ENCODE measurements around the gene ZGRF1.
A peak's percentile ranks its signal among the peaks of the same experiment; 100 is the strongest.
"Not testable (repeated sequence)": the region's sequence is repeated elsewhere in the genome, so short reads cannot be mapped to it uniquely, and the experiment has no call there.

Gene ZGRF1

DNA sequence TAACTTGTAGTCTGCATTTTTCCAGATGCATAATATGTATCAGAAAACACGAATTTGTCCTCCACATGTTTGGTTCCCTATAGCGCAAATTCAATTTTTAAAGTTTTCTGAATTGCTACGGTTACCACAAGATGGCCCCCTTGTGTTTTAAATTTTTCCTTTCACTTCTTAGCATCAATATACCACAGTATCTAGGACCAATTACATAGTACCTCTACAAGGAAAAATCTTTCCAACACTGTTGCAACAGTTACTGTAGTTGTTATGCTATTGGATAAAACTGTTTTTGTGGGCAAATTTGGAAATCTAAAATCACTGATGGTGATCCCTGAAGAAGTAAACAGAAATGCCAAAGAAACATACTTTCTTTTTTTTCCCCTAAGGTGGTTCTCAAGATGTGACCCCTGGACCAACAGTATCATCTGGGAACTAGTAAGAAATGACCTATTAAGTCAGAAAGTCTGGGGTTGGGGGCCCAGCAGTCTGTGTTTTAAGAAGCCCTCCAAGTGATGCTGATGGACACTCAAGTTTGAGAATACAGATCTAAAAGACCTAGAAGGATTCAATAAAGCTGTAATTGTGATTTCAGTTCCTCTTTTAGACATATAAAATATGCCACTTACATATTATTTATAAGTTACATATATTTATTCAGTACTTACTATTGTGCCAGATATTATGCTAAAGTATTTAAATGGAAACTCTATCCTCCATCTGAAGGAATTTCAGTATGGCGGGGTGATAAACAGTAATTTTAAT, 3.1 kb downstream of the ZGRF1 start:
- no peak for DNase-seq

DNA sequence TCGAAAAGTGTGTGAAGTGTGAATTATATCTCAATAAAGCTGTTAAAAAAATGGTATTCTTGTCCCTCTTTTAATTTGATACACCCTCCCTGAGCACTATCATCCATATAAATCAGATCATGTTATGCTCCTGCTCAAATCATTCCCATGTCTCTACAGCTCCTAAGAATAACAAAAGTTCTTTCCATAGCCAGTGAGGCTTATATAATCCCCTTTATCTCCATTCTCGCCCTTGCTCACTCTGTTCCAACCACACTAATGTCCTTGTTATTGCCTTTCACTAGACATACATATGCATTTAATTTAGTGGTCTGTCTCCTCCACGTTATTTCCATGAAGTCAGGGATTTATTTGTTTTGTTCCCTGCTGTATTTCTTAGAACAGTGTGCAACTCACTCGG, 10.5 kb downstream of the ZGRF1 start:
- DNase-seq = no peak

DNA sequence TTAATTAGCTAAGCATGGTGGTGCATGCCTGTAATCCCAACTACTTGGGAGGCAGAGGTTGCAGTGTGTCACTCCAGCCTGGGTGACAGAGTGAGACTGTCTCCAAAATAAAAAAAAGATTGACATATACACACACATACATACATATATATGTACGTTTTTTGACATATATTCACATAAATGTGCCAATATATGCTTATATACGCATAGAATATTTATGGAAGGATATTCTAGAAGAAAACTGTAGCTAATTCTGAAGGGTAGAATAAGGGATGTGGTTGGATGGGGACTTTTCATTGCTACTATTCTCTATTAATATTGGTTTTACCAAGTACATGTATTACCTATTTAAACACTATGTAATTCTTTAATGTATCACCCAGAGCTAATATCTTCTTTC, 19.7 kb downstream of the ZGRF1 start:
- no peak for DNase-seq

- DNase-seq = not testable (repeated sequence)
These were observed 23.9 kb downstream of the ZGRF1 start for GRCh38 chr4:112612814-112613213.

- DNase-seq = peak; percentile 24
These were observed 32.1 kb downstream of the ZGRF1 start for GRCh38 chr4:112604589-112604988.

GRCh38 chr4:112594993-112595392, 41.7 kb downstream of the ZGRF1 start:
- no peak for DNase-seq

DNA sequence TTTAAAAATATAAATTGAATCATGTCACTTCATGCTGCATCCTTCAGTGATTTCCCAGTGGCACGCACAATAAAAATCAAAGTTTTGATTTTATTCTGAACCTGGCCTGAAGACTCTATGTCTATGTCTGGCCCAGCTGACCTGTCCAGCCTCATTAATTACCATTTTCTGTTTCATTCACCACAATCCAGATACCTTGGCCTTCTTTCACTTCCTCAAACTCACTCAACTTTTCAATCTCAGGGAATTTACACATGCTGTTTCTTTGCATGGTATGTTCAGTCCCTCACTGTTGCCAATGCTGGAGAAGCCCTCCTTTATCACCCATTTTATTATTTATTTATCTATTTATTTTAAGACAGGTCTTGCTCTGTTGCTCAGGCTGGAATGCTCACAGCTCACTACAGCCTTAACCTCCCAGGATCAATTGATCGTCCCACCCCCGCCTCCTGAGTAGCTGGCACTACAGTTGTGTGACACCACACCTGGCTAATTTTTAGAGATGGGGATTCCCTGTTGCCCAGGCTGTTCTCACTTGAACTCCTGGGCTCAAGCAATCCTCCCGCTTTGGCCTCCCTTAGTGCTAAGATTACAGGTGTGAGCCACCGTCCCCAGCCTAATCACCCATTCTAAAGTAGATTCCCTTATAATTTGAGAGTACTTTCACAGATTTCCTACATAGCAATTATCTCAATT, 43.1 kb downstream of the ZGRF1 start:
- no peak for DNase-seq

DNA sequence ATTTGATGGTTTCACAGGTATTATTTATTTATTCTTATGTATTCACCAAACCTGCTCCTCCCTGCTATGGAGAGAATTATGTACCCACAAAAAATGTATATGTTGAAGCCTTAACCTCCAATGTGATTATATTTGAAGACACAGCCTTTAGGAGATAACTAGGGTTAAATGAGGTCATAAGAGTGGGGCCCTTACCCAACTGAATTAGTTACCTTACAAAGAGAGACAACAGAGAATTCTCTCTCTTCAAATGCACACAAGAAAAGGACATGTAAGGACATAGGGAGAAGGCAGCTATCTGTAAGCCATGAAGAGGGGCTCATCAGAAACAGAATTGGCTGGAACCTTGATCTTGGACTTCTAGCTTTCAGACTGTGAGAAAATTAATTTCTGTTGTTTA, 44.0 kb downstream of the ZGRF1 start:
- DNase-seq = no peak

DNA sequence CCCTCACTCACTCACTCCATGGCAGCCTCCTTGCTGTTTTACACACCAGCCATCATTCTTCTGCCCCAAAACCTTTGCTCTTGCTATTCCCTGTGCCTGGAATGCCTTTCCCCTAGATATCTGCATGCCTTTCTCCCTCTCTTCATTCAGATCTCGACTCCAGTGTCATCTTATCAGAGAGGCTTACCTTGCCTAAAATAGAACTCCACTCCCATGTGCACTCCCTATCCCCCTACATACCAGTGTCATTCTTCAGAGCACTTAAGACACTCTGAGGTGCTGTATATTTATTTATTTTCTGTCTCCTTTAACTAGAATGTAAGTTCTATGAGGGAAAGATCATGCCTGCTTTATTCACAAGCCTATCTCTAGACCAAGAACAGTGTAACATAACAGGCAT, 45.1 kb downstream of the ZGRF1 start:
- no peak for DNase-seq

DNA sequence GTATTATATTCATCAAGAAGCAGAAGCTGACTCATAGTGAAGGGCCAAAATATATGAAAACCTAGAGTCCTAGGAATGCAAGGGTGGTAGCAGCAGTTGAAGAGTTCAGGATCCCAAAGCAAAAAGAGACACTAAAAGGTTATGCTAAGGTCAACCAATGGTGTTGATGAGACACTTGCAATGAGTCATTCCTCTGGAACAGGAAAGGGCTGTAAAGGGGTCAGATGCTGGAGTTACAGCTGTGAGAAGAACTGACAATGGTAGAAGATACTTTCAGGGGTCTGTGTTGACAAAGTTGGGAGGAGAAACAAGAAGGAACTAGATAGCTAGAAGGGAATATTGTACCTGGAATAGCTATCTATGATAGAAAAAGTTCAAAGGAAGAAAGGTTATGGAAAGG, 47.5 kb downstream of the ZGRF1 start:
- DNase-seq = no peak

DNA sequence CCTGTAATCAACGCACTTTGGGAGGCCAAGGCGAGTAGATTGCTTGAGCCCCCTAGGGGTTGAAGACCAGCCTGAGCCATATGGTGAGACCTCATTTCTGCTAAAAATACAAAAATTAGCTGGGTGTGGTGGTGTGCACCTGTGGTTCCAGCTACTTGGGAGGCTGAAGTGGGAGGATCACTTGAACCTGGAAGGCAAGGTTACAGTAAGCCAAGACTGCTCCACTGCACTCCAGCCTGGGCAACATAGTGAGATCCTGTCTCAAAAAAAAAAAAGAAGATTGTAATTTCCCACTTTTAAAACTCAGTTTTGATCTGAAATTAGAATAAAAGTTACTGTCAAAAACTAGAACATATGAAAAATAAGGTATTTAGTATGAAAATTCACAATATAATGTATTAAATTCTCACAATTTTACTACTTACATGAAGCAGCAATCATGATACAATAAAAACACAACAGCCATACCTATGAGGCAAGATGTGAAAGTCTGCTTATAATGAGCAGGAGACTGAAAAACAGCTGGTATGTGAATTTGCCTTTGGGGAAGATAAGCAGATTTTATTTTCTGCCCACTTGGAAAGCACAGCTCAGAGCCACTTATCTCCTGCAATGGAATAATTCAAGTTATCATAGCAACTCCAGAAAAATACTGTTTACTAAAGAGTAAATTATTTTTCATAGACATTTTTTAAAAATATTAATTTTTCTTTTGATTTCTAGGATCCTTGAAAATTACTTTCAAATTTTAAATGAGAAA, 50.6 kb downstream of the ZGRF1 start:
- no peak for DNase-seq

- DNase-seq = no peak
These were observed 69.2 kb downstream of the ZGRF1 start for GRCh38 chr4:112567536-112567935.

- DNase-seq = no peak
These were observed 71.9 kb downstream of the ZGRF1 start for GRCh38 chr4:112564706-112565270.

DNA sequence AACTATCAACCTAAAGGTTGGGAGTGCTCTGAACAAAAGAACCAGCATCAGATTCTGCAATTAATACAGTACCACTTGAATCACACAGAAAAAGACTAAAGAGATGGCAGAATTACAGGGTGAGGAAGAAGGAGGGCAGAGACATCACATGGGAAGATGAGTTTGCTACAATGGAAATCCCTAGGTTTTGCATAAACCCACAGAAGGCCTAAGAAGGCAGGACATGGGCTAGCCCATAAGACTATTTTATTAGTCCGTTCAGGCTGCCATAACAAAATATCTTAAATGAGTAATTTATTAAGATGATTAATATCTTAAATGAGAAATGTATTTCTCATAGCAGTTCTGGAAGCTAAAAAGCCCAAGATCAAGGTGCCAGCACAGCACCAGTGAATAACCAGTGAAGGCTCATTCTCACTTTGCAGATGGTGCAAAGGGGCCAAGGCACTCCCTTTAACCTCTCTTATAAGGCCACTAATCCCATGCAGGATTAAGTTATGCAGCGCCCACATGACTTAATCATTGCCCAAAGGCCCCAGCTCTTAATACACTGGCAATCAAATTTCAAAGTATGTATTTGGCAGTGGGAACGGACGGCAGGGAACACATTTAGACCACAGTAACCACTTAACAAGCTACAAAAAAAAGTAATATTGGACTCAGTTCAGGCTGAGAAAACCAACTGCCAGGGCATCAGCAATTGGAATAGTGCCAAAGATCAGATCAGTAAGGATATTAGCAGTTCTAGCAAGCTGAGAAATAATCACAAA, 73.1 kb downstream of the ZGRF1 start:
- no peak for DNase-seq

DNA sequence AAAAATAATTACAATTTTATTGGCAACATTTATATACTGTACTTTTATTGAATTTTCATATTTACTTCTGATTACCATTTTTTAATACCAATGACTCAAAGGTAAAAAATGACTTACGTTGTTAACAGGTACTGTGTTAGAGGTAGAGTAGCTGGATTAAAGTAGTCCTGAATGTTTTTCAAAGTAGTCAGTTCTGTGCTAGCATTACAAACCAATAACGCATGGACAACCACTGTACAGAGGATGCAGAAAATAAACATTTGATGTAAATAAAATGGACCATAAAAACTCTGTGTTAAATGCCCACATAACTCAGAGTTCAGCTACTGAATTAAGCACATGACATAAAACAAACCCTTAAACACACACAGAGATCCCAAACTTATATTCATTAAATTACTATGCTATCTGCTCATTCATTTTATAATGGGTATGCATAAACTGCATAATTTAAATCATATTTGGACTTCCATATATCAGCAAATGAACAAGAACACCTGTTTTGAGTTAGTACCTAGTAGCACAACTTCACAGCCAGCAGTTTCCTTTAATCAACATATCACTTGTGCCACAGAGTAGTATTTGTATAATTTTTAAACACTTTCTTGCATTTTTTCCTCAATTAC, 74.3 kb downstream of the ZGRF1 start:
- no peak for DNase-seq

GRCh38 chr4:112560084-112560483, 76.6 kb downstream of the ZGRF1 start:
- no peak for DNase-seq

DNA sequence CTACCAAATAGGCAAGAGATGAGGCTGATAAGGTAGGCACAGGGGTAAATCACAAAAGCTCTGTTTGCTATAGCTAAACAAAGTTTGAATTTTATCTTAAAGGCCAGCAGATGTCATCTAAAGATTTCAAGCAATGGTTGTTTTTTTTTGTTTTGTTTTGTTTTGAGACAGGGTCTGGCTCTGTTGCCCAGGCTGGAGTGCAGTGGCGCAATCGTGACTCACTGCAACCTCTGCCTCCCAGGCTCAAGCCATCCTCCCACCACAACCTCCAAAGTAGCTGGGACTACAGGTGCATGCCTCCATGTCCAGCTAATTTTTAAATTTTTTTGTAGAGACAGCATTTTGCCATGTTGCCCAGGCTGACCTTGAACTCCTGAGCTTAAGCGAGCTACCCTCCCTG, 77.7 kb downstream of the ZGRF1 start:
- DNase-seq = no peak

GRCh38 chr4:112557676-112558411, 78.9 kb downstream of the ZGRF1 start:
- DNase-seq = no peak

GRCh38 chr4:112554271-112554670, 82.4 kb downstream of the ZGRF1 start:
- DNase-seq = not testable (repeated sequence)

- DNase-seq = no peak
These were observed 84.0 kb downstream of the ZGRF1 start for GRCh38 chr4:112552668-112553067.

DNA sequence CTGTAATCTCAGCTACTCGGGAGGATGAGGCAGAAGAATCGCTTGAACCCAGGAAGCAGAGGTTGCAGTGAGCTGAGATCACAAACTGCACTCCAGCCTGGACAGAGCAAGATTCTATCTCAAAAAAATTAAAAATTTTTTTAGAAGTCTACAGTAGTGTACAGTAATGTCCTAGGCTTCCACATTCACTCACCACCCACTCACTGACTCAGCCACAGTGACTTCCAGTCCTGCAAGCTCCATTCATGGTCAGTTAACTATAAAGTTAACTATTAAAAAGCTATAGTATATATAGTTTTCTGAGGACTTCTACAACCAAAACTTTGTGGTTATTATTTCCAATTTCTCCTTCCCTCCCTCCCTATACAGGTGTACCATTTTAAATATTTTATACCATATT, 86.0 kb downstream of the ZGRF1 start:
- no peak for DNase-seq

- DNase-seq = no peak
These were observed 90.2 kb downstream of the ZGRF1 start for GRCh38 chr4:112546476-112546875.
